Mesothelial cell of epicardium (in vitro differentiated cells): ENCODE results near the gene SDK1. TPM values are rescaled to one million over a fixed set of nuclear protein-coding genes. Genes with fewer than 3 reads are reported as not detected.

Experiments used
- DNase-seq, 2 experiments: peaks; one replicate each; pipeline ENCODE4 v3.0.0; 2021; ENCODE audit warnings: low spot score in 2 of 2; ENCODE audit not compliant: unreplicated experiment in 2 of 2
- H3K27ac Mint-ChIP-seq: 2 replicates; pipeline ENCODE4 v1.8.0; 2021; ENCODE audit warnings: mixed read lengths
- H3K27me3 Mint-ChIP-seq: 2 replicates; pipeline ENCODE4 v1.8.0; 2021; ENCODE audit warnings: low read depth, mixed read lengths
- H3K36me3 Mint-ChIP-seq: 2 replicates; pipeline ENCODE4 v1.8.0; 2021; ENCODE audit warnings: mixed read lengths
- H3K4me1 Mint-ChIP-seq: 2 replicates; pipeline ENCODE4 v1.8.0; 2021; ENCODE audit warnings: mixed read lengths
- H3K4me3 Mint-ChIP-seq: 2 replicates; pipeline ENCODE4 v1.8.0; 2021; ENCODE audit warnings: mild to moderate bottlenecking, moderate library complexity, mixed read lengths
- H3K9me3 Mint-ChIP-seq: 2 replicates; pipeline ENCODE4 v1.8.0; 2021; ENCODE audit warnings: mixed read lengths
- total RNA-seq: library from RNA; stranded (reverse); gene quantifications from 3 replicates; pipeline ENCODE4 v1.2.1, GENCODE V29; 2021
- TF ChIP-seq, protein P1 (sequence below): fragments of 200-600 bp; sonication (generic); IDR thresholded peaks from one replicate; pipeline ENCODE4 v1.5.0; 2021; ENCODE audit warnings: antibody characterized with exemption; ENCODE audit not compliant: unreplicated experiment

SDK1 gene
- total RNA-seq, 1 donor from 2014 or later, result 12.8 TPM

DNA sequence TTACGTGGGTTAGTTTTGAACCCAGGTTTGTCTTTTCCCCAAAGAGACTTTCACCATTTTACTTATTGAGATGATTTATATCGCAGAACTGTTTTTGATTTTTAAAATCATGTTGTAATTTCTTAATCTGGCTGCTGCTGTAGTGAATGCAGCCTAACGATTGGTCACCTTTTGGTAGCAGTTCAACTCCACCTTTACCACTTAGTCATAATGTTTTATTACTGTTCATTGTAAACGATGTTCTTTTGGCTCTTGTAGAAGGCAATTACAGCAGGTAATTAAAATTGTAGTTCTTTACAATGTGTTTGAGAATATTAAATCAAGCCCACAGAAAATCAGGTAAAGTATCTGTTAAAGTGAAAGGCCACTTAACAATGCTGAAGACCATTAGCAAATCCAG, 531.1 kb downstream of the SDK1 start:
- TF ChIP-seq, protein P1, sequence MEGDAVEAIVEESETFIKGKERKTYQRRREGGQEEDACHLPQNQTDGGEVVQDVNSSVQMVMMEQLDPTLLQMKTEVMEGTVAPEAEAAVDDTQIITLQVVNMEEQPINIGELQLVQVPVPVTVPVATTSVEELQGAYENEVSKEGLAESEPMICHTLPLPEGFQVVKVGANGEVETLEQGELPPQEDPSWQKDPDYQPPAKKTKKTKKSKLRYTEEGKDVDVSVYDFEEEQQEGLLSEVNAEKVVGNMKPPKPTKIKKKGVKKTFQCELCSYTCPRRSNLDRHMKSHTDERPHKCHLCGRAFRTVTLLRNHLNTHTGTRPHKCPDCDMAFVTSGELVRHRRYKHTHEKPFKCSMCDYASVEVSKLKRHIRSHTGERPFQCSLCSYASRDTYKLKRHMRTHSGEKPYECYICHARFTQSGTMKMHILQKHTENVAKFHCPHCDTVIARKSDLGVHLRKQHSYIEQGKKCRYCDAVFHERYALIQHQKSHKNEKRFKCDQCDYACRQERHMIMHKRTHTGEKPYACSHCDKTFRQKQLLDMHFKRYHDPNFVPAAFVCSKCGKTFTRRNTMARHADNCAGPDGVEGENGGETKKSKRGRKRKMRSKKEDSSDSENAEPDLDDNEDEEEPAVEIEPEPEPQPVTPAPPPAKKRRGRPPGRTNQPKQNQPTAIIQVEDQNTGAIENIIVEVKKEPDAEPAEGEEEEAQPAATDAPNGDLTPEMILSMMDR, result no peak
- Mint-ChIP-seq H3K27ac (no peak overlapping the region), H3K27me3 (no peaks in the 10 kb centered on the region), H3K4me3 (no peak overlapping the region), H3K9me3 (no peaks in the 10 kb centered on the region), H3K36me3 (no peaks in the 10 kb centered on the region), H3K4me1 (no peaks in the 10 kb centered on the region)
- DNase-seq, result no peak

DNA sequence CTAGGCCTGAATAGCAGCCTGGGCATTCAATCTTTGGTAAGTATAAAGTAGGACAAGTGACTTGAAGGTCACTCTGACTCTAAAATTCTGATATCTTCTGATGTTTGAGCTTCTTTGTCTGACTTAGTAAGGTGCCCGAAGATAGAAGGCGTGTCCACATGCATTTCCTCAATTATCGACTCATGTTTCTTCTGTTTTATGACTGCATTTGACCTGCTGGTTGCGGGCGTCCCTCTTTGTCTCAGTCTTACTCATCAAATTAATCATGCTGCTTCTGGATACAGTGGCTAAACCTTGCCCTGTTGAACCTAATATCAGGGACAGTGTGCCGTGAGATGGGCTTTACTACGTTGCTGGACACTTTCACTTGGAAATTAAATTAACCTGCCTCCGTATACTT, 534.1 kb downstream of the SDK1 start:
- DNase-seq, result no peak
- Mint-ChIP-seq H3K4me1 (no peaks in the 10 kb centered on the region), H3K27me3 (no peaks in the 10 kb centered on the region), H3K36me3 (no peaks in the 10 kb centered on the region), H3K9me3 (no peaks in the 10 kb centered on the region), H3K27ac (no peak overlapping the region), H3K4me3 (no peak overlapping the region)
- TF ChIP-seq, protein P1, result no peak

DNA sequence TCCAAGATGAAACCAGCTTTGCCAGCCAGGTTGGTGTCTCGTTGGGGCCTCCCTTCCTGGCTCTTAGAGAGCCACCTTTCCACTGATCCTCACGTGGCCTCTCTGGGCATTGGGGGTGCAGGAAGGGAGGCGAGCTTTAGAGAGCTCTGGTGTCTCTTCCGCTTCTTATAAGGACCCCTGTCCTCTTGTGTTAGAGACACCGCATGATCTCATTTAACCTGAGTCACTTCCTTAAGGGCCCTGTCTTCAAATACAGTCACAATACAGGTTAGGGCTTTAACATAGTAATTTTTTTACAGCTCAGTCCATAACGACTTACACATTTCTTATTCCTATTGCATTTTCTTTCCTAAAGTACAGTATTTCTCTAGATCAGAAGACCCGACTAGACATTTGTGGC, 535.8 kb downstream of the SDK1 start:
- Mint-ChIP-seq H3K4me3 (no peak overlapping the region), H3K4me1 (no peaks in the 10 kb centered on the region), H3K27ac (no peak overlapping the region), H3K27me3 (no peaks in the 10 kb centered on the region), H3K36me3 (no peaks in the 10 kb centered on the region), H3K9me3 (no peaks in the 10 kb centered on the region)
- no peak for DNase-seq
- TF ChIP-seq, protein P1, result no peak

DNA sequence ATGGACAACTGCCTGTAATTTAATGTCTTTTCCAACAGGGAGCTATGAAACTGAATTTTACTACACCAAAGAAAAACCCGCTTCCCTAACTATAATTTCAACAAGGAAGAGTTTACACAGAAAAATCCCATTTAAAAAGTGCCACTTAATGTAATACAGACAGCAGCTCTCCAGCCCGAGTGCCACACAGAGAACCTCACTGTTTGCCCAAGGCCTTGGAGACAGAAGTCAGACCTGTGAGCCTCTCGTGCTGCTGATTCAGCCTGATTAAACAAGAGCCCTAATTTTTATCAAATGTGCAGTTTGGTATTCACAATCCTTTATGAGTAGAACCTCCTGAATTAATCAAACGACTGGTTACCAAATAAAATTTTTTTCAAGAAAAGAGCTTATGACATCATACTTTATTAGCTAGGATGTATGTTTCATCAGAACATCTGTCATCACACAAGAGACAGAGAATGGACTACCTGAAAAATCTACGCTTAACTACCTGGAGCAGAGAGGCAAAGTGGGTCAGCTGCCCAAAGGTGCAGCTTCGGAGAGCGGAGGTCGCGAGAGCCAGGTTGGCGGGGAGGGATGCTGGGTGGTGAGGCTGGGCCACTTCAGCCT, 543.6 kb downstream of the SDK1 start:
- TF ChIP-seq, protein P1, result no peak
- Mint-ChIP-seq H3K4me1 (peaks cover 10% of the 10 kb centered on the region), H3K36me3 (no peaks in the 10 kb centered on the region), H3K4me3 (no peak overlapping the region), H3K27me3 (no peaks in the 10 kb centered on the region), H3K27ac (no peak overlapping the region), H3K9me3 (no peaks in the 10 kb centered on the region)
- no peak for DNase-seq

DNA sequence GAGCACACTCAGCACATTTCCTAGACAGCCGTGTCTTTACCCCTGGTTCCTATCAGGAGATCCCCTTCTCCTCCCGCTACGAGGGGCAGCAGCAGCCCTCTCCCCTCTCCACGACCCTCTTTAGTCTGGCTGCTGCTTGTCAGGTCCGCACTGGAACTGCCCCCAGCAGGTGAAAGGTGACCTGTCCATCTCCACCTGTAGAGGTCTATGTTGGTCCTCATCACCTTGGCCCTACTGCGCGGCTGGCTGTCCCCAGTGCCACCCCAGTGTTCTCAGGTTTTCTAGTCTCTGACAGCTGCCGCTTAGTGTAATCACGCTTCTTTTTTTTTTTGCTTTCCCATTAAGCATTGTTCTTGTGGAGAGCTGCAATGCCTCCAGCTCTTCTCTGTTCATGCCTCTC, 545.7 kb downstream of the SDK1 start:
- no peak for DNase-seq
- TF ChIP-seq, protein P1, result no peak
- Mint-ChIP-seq H3K4me3 (no peak overlapping the region), H3K27ac (no peak overlapping the region), H3K4me1 (peaks cover 14% of the 10 kb centered on the region), H3K9me3 (no peaks in the 10 kb centered on the region), H3K27me3 (no peaks in the 10 kb centered on the region), H3K36me3 (no peaks in the 10 kb centered on the region)

DNA sequence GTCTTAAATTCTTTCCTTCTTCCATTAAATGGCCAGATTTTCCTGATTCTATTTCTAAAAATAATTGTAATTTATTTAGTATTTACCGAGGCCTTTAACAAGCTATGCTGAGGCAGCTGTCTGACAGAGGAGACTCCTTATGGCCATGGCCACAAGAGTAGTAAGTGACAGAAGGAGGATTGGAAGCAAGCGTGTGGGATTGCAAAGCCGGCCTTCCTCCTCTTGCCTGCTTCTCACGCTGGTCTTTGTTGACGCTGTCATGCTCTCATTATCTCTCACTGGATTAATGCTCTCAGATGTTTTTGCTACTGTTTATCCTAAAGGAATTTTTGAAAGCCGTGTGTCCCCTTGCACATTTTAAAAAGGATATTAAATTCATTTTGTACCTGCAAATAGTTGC, 546.3 kb downstream of the SDK1 start:
- Mint-ChIP-seq H3K4me1 (peaks cover 14% of the 10 kb centered on the region), H3K36me3 (no peaks in the 10 kb centered on the region), H3K4me3 (no peak overlapping the region)

More for the DNA sequence above, 546.3 kb downstream of the SDK1 start:
- Mint-ChIP-seq H3K9me3 (no peaks in the 10 kb centered on the region), H3K27me3 (no peaks in the 10 kb centered on the region), H3K27ac (no peak overlapping the region)
- TF ChIP-seq, protein P1, result no peak
- DNase-seq, result no peak
